ENCODE results near the gene MANF. TPM values are rescaled to one million over a fixed set of nuclear protein-coding genes. Genes with fewer than 3 reads are reported as not detected.
"Not testable (repeated sequence)": the region's sequence is repeated elsewhere in the genome, so short reads cannot be mapped to it uniquely, and the experiment has no call there.

Gene MANF
- polyA plus RNA-seq, 1 donor, result 130 TPM

GRCh38 chr3:51362476-51362875, 22.6 kb upstream of the MANF start:
- DNase-seq, result no peak

- DNase-seq, result not testable (repeated sequence)
Observed at GRCh38 chr3:51368276-51368675, 16.8 kb upstream of the MANF start.

- DNase-seq, result peak; percentile 79
Observed at GRCh38 chr3:51371943-51372557, 13.0 kb upstream of the MANF start.

DNA sequence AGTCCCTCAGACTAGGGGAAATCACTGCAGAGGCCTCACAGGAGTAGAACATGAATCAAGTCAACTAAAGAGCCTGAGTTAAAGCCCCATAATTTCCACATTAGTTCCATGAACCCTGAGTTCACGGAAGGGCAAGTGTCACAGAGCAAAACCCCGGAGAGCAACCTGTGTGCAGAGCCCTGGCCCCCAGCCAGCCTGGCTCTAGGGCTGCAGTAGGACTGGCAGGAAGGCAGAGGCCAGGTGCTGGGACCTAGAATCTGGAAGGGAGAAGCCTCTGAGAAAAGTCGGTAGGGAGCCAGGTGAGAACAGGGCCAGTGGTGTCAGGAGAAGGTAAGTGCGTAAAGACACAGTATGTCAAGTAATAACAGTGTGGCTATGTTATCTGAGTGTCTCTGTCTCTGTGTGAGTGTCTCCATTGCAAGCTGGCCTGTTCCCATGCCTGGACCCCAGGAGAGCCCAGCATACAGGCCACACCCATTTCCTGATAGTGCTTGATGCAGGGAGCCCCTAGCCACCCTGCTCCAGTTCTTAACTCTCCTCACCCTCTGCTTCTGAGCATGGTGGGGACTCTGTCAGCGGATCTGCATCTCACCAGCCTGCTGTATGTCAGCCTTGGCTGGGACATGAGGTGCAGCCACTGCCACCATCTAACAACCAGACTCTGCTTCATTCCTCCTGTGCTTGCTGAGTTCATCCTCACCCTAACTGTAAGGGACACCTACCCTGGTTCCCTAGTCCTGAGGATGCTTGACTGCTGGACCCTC, 11.3 kb upstream of the MANF start:
- DNase-seq, result no peak

GRCh38 chr3:51374456-51374855, 10.6 kb upstream of the MANF start:
- DNase-seq, result no peak

GRCh38 chr3:51375136-51375535, 10.0 kb upstream of the MANF start:
- no peak for DNase-seq

DNA sequence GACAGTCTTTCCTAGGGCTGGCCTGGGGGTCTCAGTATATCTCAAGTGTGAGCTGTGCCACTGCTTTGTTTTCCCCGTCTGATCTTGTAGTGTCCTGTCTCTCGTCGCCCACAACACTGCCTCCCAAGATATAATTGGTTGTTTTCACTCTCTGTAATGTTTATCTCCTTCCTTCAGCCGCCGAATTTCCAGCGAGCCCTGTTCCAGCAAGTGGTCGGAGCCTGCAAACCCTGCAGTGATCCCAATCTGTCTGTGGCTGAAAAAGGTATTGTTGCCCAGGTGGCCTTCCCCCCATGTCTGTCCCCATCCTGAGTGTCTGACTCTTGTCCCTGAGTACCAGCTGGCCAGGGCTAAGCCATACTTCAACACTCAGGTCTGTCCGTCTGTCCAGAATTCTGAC, 9.5 kb upstream of the MANF start:
- no peak for DNase-seq

DNA sequence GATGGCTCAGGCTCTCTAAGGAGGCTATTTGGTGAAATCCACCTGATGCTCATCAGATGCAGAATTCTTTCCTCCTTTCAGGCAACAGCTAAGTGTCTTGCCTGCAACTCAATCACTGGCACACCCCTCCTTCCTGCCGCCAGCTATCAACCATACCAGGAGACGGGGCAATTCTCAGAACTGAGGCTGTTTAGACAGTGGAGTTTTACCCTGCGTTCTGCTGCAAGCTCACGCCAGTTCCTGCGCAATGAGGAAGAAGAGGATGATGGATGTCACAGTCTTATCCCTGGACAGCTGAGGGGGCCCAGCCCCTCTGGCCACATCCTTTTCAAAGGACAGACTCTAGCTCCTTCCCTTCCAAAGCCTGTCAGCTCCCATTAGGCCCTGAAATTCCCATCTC, 7.0 kb upstream of the MANF start:
- DNase-seq, result no peak

DNA sequence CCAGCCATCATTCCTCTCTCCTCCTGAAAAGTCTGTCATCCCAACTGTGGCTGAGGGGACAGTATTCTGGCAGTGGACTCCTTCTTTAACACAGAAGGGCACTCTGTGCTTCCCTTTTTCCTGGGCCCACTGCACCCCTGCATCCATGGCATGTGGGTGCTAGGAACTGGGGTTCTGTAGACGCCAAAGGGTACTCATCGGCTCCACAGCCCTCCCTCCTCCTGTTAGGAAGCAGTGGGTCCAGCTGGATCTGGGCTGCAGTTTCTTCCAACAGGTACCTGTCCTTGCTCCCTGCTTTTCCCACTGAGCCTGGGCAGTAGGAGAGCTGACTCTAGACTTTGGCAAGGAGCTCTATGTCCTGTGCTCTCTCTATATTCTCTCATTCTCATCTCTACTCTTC, 6.4 kb upstream of the MANF start:
- no peak for DNase-seq

DNA sequence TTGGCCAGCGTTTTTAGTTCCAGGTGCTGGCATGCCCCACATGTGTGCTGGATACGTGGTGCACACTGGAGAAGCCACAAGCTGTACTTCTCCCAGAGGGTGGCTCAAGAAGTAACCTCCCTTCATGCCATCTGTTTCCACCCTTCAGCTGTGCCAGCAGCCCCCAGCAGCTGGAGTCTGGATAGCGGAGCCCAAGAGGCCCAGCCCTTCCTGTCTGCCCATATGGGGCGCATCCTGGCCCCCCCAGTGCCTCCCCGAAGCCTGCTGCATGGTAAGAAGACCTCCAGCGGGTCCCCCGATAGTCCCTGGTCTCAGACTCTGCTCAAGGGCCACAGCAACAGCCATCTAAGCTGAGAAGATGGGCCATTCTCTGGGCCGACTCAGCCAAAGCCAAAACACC, 5.8 kb upstream of the MANF start:
- no peak for DNase-seq

DNA sequence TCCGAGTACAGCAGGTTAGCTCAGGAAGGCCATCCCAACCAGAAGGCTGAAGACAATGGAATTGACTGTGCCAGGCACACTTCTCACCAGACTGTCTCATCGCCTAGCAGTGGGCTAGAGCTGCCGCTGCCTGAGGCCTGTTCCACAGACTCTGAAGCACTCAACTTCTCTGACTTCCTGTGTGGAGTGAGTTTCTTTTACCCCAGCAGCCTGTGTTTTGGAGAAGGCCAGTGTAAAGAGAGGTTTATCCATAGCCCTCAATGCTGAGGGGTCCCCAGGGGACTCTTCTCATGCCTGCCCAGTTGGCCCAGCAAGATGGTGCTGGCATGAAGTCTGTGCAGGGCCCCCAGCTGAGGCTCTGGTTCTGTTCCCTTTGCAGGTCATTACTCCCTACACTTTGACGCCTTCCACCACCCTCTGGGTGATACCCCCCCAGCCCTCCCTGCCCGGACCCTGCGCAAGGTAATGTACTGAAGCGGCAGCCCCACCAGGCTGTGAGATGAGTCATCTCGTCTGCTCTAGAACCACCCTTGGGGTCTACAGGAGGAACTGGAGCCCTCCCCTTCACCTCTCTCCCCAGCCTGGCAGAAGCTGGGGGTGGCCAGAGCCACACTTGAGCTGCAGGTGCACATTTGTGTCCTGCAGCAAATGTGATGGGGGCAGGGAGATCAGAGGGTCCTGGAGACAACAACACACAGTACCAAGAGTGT, 5.2 kb upstream of the MANF start:
- DNase-seq, result no peak

GRCh38 chr3:51380601-51381332, 4.3 kb upstream of the MANF start:
- DNase-seq, result no peak

- no peak for DNase-seq
Observed at GRCh38 chr3:51381333-51381705, 3.8 kb upstream of the MANF start.

DNA sequence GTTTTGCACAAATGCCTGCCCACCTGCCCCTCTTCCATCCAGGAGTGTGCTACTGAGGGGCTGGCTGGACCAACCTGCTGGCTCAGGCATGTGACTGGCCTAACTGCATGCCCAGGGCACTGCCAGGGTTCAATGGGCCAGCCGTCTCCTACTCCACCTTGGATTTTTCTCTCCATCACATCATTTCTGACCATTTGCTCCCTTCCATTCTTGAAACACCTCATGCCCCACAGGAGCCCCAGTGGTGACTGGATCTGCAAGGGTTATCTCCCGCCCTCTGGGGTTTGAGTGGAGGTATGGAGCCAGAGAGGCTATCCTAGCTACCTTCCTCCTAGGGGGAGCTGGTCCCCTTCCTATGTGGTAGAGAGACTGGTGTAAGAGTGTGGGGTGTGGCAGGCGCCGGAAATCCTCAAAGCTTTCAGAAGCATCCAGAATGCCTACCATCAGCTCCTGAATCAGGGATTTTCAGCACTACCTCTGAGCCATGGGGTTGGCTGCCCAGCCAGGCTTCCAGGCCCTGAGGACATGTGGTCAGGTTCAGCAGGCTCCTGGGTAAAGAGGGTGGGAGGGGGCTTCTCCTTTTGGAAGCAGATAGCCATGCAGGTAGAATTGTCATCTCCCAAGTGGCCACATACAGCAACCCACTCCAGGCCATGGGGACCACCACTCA, 2.9 kb upstream of the MANF start:
- no peak for DNase-seq

DNA sequence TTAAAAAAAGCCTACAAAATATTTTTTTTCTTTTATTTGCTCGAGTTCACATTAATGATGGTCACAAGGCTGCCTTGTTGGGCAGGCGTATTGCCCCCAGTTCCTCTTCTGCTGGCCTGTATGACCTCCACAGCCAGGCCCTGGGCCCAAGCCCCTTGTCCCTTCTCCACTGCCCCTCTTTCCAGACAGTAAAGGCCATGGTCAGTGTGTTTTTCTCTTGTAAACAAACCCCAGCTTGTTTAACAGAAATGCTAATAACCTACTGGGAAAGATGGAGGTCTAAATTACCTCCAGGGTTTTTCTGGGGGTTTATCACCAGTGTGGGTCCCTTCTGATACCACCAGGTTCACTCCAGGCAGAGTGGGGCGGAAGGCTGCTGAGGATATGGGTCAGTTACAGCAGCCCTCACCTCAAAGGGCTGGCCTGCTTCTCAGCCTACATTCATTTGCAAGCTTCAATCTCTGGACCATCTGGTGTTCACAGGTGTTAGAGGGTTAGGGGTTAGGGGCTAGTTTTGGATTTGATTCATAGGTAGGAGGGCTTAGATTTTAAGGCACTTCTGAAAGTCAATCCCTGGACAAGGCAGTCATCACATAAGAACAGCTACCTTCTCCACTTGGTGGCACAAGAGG, 2.0 kb upstream of the MANF start:
- DNase-seq, result no peak

- DNase-seq, result no peak
Observed at GRCh38 chr3:51384055-51384725, 901 bp upstream of the MANF start.

GRCh38 chr3:51385621-51386091, 565 bp downstream of the MANF start:
- no peak for DNase-seq

- DNase-seq, result no peak
Observed at GRCh38 chr3:51386159-51386851, 1.2 kb downstream of the MANF start.

DNA sequence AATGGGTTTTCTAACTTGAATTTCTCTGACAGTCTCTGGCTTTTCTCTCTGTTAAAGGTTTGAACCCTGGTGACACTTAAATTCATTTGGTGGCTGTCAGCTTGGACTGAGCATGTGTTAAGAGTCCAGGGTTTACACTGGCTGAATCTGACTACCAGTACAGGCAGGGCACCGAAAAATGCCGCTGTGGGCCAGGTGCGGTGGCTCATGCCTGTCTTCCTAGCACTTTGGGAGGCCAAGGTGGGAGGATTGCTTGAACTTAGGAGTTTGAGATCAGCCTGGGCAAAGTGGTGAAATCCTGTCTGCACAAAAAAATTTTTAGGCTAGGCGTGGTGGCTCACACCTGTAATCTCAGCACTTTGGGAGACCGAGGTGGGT, 1.8 kb downstream of the MANF start:
- DNase-seq, result no peak

DNA sequence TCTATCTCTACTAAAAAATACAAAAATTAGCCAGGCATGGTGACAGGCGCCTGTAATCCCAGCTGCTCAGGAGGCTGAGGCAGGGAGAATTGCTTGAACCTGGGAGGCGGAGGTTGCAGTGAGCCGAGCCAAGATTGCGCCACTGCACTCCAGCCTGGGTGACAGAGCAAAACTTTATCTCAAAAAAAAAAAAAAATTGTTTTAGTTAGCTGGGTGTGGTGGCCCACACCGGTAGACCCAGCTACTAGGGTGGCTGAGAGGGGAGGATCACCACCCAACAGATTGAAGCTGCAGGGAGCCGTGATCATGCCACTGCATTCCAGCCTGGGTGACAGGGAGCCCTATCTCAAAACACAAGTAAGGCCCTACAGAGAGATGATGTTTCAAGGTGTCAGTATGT, 2.2 kb downstream of the MANF start:
- not testable (repeated sequence) for DNase-seq

Measured in left kidney (tissue), 2 donors.